HG03097 (cell line): ENCODE results near the gene SMYD3.
"Not testable (repeated sequence)": the region's sequence is repeated elsewhere in the genome, so short reads cannot be mapped to it uniquely, and the experiment has no call there.

Experiments used
- ATAC-seq: cut with Tn5 transposase; IDR thresholded peaks from one replicate; pipeline ENCODE4 v1.9.1; 2021; ENCODE audit not compliant: unreplicated experiment, low FRiP score

The SMYD3 gene

DNA sequence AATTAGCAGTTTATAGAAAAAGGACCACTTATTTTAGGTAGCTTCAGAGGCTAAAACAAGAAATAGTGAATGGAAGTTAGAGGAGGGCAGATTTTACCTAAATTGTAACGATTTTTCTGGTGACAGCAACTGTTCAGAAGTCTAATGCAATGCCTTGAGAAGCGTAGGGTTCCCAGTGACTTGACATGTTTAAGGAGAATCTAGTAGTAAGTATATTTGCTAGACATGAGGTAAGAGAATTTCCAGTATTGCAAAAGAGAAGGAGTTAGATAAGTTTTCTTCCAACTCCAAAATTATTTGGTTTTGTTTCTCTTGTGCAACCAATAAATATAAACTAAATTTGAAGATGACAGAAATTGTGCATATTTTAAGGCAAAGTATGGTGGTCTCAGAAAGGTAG is 140.0 kb downstream of the SMYD3 start:
- no peak for ATAC-seq

DNA sequence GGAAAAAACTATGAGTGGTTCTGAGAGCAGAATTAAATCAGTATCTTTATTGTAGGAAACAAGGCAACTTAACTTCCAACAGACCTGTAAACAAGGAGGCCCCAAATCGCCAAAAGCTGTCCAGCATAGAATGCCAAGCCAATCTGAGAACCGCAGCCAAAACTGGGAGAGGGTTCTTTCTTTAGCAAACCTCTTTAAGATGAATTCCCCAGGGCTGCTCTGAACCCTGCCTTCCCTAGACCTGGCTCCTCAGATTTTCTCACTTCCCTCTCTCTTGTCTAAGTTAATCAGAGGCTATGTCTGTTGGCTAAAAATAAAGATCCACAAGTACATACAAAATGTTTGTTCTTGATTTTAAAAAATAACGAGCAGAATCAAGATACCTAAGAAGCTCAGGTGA is 141.4 kb downstream of the SMYD3 start:
- ATAC-seq: no peak

DNA sequence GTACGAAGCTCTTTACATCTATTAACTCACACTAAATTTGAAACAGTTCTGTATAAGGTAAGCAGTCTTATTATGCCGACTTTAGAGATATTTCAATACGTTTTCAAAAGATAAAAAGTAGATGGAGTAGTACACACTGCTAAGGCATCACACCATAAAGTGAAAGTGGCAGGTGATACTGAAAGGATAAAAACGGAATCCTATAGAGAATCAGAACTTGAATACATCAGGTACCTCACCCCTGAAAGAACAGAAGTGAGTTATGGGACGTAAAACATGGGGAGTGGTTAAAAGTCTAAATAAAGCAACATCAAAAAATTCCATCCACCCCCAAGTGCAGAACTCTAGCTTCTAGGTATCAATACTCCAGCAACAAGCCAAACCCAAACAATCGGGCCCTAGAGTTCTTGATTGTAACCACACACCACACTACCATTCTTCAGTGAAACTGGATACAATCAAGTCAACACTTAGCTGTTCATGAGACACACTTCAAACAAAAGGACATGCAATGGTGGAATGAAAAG is 142.6 kb downstream of the SMYD3 start:
- ATAC-seq: peak; percentile 83

DNA sequence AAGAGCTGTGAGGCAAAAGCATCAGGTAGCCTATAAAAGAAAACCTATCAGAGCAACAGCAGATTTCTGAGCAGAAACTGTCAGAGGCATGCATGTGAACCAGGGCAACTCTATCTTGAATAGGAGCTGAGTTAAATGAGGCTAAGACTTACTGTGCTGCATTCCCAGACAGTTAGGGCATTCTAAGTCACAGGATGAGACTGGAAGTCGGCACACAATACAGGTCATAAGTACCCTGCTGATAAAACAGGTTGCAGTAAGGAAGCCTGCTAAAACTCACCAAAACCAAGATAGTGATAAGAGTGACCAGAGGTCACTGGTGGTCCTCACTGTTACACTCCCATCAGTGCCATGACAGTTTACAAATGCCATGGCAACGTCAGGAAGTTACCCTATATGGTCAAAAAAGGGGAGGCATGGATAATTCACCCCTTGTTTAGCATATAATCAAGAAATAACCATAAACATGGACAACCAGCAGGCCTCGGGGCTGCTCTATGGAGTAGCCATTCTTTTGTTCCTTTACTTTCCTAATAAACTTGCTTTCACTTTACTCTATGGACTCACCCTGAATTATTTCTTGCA is 150.0 kb downstream of the SMYD3 start:
- ATAC-seq: not testable (repeated sequence)

DNA sequence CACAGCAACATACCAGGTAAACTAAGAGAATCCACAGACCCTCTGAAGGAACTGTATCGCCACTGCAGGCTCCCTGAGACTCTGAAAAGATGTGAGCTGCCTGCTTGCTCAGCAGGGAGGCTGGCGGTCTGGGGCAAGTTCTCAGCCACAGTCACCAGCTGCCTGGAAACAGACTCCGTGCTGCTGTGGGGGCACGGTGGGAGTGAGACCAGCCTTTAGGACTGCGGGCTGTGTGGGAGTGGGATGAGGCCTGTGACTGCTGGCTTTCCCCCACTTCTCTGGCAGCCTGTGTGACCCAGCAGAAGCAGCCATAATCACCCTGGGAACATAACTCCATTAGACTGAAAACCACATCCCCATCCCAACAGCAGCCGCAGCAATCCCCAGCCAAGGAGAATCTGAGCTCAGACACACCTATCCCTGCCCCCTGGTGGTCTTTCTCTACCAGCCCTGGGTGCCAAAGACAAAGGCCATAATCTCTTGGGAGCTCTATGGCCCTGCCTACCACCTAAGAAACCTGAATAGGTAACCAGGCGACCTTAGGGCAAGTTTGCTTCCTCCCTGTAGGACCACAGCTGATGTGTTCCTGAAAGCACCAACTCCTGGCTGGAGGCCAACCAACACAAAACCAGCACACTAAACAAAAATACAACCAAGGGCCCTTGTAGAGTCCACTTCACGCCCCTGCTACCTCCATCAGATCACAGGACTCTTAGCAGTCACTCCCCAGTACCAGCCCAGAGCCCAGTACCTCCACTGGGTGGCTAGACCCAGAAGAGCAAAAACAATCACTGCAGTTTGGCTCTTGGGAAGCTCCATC is 151.5 kb downstream of the SMYD3 start:
- no peak for ATAC-seq

DNA sequence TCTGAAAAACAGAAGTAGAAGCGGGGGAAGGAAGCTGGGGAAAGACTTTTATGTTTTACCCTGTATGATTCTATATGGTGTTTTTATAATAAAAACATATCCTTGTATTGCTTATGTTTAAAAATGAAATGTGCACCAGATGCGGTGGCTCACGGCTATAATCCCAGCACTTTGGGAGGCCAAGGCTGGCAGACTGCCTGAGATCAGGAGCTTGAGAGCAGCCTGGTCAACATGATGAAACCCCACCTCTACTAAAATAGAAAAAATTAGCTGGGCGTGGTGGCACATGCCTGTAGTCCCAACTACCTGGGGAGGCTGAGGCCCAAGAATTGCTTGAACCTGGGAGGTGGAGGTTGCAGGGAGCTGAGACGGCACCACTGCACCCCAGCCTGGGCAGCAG is 155.4 kb downstream of the SMYD3 start:
- no peak for ATAC-seq

DNA sequence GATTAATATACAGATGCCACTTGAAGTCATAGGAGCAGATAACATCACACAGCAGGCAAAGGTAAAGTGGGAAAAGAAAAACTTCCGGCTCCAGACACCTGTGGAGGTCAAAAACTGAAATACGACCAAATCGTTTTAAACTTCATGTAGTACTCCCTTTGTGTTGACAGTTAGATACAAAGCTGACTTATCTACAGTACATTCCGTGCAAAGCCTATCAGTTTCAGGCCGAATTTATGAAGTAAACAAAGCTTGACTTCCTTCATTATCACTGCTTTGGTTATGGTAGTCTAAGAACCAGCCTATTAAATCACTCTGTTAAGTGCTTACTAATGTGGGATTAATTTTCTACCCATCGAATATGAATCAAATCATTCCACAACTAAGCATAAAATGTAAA is 156.3 kb downstream of the SMYD3 start:
- no peak for ATAC-seq

DNA sequence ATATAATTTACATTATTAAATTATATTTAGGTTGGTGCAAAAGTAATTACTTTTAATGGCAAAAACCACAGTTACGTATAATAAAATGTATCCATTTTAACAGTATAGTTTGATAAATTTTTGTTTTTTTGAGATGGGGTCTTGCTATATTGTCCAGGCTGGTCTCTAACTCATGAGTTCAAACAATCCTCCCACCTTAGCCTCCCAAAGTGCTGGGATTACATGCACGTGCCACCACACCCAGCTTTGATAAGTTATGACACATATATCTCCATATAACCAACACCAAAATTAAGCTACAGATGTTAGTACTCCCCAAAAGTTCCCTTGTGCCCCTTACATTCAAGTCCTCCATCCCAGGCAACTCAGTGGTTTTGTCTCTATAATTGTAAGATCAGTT is 163.1 kb downstream of the SMYD3 start:
- no peak for ATAC-seq

DNA sequence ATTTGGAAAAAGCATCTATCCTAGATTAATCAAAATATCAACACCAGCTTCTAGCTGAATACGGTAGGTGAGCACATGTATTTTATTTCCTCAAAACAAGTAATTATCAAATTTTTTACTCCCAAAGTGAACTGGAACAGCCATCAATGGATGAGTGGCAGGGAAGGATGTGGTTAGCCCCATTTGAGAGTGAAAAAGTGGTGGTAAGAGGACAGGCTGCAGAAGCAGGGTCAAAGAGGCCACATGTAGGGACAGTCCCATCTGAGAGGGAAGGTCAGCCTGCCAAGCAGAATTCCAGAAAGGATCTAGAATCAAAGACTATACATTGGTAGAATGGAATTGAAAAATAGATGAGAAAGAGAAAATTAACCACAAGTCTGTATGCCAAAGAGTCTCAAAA is 163.8 kb downstream of the SMYD3 start:
- ATAC-seq: no peak

DNA sequence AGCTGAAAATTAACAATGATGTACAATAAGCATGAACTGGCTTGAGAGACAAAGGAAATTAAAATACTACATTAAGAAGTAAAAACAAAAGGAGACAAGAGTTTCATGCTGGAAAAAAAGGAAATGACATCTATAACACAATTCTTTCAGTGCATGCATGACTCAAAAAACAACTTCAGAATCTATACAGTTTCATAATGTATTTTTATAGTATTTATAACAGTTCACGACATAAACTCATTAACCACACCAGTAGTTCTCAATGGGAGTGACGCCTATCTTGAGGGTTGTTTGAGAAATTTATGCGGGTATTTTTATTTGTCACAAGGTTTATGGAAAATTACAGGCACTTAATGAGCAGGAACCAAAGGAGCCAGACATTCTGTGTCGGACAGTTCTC is 168.5 kb downstream of the SMYD3 start:
- ATAC-seq: peak; percentile 46

DNA sequence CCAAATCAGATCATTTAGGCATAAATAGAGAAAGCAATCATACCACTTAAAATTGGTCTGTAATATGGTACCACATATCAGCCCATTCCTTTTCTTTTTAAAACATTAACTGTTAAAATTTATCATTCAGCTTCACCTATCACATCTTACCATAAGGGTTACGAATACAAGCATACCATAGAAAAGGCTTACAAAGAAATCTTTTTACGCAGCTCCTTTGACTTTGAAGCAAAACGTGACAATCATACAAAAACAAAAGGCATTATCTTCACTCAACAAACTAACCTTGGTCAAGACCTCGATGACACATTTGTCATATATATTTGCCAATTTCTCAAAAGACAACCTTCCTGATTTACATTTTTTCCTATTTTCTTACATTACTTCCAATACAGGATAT is 169.0 kb downstream of the SMYD3 start:
- ATAC-seq: no peak

DNA sequence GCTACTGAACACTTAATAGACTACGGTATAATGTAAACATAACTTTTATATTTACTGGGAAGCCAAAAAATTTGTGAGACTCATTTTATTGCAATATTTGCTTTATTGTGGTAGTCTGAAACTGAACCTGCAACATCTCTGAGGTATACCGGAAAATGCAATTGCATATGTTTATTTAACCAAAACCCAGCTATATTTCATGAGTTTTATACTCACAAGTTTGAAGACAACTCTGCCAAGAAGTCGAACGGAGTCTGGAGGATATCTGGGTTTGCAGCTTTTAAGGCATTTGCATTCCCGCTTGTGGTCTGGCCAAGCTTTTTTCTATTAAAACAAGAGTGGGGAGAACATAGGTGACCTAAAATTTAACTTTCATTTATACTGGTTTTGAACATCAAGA is 171.9 kb downstream of the SMYD3 start:
- ATAC-seq: no peak

DNA sequence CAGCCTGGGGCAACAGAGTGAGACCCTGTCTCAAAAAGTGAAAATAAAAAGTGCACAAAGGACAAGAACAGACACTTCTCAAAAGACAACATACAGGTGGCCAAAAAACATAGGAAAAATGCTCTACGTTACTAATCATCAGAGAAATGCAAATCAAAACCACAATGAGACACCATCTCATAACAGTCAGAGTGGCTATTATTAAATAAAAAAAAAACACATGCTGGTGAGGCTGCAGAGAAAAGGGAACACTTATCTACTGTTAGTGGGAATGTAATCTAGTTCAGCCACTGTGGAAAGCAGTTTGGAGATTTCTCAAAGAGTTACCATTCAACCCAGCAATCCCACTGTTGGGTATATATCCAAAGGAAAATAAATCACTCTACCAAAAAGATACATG is 173.2 kb downstream of the SMYD3 start:
- no peak for ATAC-seq

DNA sequence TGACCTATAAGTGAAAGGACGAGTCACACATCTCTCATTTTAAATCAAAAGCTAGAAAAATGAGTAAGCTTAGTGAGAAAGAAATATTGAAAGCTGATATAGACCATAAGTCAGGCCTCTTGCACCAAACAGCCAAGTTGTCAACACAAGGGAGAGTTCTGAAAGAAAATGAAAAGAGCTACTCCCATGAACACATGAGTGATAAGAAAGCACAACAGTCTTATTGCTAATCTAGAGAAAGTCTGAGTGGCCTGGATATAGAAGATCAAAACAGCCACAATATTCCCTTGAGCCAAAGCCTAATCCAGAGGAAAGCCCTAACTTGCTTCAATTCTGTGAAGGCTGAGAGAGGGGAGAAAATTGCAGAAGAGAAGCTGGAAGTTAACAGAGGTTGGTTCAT is 175.0 kb downstream of the SMYD3 start:
- no peak for ATAC-seq

DNA sequence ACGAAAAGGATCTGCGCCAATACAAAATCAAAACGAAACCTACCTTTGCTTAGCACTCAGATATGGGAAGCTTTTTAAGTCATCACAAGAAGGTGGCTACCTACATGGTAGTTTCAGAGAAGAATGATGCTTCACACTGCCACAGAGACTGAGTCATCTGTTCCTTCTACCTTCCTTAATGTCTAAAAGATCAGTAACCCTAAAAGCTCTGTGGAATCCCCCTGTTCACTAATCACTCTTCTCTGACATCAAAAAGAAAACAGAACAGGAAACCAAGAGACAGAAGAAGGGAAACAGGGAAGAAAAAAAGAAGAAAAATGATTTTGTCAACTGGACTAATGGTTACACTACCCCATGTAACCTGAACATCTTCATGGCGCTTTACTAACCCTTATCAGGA is 177.2 kb downstream of the SMYD3 start:
- ATAC-seq: peak; percentile 98

DNA sequence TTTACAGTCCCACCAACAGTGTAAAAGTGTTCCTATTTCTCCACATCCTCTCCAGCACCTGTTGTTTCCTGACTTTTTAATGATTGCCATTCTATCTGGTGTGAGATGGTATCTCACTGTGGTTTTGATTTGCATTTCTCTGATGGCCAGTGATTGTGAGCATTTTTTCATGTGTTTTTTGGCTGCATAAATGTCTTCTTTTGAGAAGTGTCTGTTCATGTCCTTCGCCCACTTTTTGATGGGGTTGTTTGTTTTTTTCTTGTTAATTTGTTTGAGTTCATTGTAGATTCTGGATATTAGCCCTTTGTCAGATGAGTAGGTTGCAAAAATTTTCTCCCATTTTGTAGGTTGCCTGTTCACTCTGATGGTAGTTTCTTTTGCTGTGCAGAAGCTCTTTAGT is 177.8 kb downstream of the SMYD3 start:
- not testable (repeated sequence) for ATAC-seq

DNA sequence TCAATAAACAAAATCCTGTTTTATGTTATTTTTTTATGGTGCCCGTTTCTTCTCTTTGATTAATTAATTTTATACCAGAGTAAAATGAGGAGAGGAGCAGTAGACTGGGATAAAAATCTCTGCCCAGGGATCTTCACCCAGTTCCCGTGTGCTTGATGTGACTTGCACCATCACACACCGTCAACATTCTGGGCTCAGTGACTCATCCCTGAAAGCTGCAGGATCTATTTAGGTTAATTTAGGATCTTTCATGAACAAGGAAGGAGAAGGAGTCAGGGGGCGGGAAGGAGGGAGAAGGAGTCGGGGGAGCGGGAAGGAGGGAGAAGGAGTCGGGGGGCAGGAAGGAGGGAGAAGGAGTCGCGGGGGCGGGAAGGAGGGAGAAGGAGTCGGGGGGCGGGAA is 182.4 kb downstream of the SMYD3 start:
- ATAC-seq: no peak

DNA sequence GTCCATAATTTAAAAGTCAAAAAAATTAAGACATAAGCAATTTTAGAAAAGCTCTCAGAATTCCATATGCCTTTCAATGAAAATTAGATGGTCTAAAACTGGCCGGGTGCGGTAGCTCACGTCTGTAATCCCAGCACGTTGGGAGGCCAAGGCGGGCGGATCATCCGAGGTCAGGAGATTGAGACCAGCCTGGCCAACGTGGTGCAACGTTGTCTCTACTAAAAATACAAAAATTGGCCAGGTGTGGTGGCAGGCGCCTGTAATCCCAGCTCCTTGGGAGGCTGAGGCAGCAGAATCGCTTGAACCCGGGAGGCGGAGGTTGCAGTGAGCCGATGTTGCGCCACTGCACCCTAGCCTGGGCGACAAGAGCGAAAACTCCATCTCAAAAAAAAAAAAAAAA is 183.0 kb downstream of the SMYD3 start:
- not testable (repeated sequence) for ATAC-seq

DNA sequence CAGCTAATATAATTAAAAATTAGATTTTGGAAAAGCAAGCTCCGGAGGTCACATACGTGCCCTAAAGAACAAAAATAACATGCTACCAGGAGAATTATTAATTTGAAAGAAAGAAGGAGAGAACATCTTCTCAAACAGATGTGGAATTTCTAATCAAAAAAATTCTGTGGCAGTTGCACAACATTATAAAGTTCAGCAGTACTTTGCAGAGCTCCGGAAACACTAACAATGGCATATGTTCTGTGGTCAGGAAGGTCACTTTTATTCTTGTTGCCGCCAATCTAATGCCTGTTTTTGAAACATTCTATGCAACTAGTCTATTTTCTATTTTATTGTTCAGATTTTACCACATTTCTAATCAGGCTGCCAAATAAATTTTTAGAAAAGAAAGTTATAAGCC is 186.8 kb downstream of the SMYD3 start:
- ATAC-seq: no peak

DNA sequence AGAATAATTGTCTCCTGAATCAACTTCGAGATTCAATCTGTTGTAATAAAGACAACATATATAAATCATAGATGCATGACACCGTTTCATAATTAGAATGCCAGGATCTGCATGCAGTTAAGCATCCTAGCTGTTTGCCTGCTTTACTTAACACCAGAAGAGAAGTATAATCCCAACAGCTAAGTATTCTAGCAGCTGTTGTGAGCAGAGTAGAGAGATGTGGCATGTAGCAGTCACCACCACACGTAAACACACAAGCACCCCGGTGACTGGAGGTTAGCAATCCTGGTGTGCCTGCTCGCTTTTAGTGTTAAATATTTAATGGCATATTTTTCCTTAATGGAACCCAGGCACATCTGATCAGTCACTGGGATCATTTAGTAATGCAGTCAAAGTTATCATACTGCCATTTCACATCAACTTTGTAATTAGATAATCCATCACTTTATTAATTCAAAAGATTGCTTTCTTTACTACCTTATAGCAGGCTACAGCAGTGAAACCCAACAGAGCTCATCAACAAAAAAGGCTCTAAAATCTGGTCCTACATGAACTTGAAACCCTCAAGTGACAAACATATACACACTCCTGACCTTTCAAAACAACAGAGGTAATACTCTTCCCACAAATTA is 187.9 kb downstream of the SMYD3 start:
- ATAC-seq: no peak

DNA sequence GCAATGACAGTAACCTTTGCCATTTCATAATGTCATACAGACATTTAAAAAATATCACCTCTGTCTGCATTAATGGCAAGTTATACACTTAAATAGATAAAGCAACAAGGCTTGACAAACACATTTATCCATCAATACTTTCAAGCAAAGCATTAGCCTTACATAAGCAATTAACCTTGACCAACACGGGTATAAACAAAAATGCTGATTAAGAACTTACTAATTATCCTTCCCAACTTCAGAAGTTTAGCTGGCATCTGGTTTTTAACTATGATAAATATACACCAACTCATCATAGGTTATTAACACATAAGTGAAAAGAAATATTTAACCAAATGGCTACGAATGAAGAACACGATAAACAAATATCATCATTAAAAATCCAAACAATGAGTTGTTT is 188.5 kb downstream of the SMYD3 start:
- no peak for ATAC-seq

DNA sequence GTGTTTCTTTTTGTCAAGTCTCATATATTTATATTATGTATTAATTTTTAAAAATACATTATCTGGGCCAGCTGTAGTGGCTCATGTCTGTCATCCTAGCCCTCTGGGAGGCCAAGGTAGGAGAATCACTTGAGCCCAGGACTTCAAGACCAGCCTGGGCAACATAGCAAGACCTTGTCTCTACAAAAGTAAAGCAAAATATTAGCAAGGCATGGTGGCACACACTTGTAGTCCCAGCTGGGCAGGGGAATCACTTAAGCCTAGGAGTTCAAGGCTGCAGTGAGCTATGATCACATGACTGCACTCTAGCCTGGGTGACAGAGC is 189.1 kb downstream of the SMYD3 start:
- ATAC-seq: no peak
